Keratinocyte (primary cell): ENCODE measurements around the gene IGFBP5. TPM values are rescaled to one million over a fixed set of nuclear protein-coding genes. Genes with fewer than 3 reads are reported as not detected.

Source experiments
- DNase-seq: peaks from one replicate; pipeline ENCODE4 v3.0.0-alpha.2; 2011; ENCODE audit warnings: low read depth, missing footprints, low spot score
- FAIRE-seq: peaks from 2 replicates; lab custom pipeline; 2011; peaks lifted over from hg19 to GRCh38; lab: Jason Lieb, UNC
- H2AFZ ChIP-seq: 2 replicates; pipeline ENCODE4 v1.6.0; 2012; ENCODE audit warnings: low read length, control low read depth, inconsistent platforms; ENCODE audit not compliant: control insufficient read depth
- H3K27ac ChIP-seq: 2 replicates; pipeline ENCODE4 v1.5.1; 2011; ENCODE audit warnings: low read length; ENCODE audit not compliant: control insufficient read depth, insufficient read depth
- H3K27me3 ChIP-seq: 3 replicates; pipeline ENCODE4 v1.6.0; 2011; ENCODE audit warnings: low read length; ENCODE audit not compliant: control insufficient read depth, insufficient read depth; ENCODE audit errors: extremely low read depth
- H3K36me3 ChIP-seq, 2 experiments: 2 replicates in 1 of 2; 3 replicates in 1 of 2; pipeline ENCODE4 v1.5.1; 2011; ENCODE audit warnings: low read length in 2 of 2, mild to moderate bottlenecking in 1 of 2; ENCODE audit not compliant: control insufficient read depth in 2 of 2, insufficient read depth in 2 of 2; ENCODE audit errors: extremely low read depth in 1 of 2
- H3K4me1 ChIP-seq: 3 replicates; pipeline ENCODE4 v1.5.1; 2011; ENCODE audit warnings: low read length; ENCODE audit not compliant: control insufficient read depth, insufficient read depth; ENCODE audit errors: extremely low read depth
- H3K4me2 ChIP-seq: 3 replicates; pipeline ENCODE4 v1.6.0; 2011; ENCODE audit warnings: low read depth, low read length; ENCODE audit not compliant: control insufficient read depth, insufficient read depth; ENCODE audit errors: extremely low read depth
- H3K4me3 ChIP-seq, 3 experiments: fragments of 200-600 bp in 1 of 3; sonication (generic) in 1 of 3; 2 replicates in 2 of 3; 3 replicates in 1 of 3; pipeline ENCODE4 v1.5.1; 2011 to 2016; ENCODE audit warnings: low read length in 3 of 3, mild to moderate bottlenecking in 3 of 3, control low read depth in 2 of 3, inconsistent platforms in 1 of 3, low read depth in 1 of 3, mixed read lengths in 1 of 3, mixed run types in 1 of 3, moderate library complexity in 1 of 3; ENCODE audit not compliant: control insufficient read depth in 2 of 3, insufficient read depth in 2 of 3; ENCODE audit errors: extremely low read depth in 1 of 3
- H3K79me2 ChIP-seq: 2 replicates; pipeline ENCODE4 v1.6.0; 2012; ENCODE audit warnings: low read length; ENCODE audit not compliant: control insufficient read depth, insufficient read depth
- H3K9ac ChIP-seq: 3 replicates; pipeline ENCODE4 v1.6.0; 2011; ENCODE audit warnings: low read length; ENCODE audit not compliant: control insufficient read depth, insufficient read depth; ENCODE audit errors: extremely low read depth
- H3K9me1 ChIP-seq: 3 replicates; pipeline ENCODE4 v1.6.0; 2011; ENCODE audit warnings: low read length; ENCODE audit not compliant: control insufficient read depth, insufficient read depth; ENCODE audit errors: extremely low read depth
- H3K9me3 ChIP-seq: 2 replicates; pipeline ENCODE4 v1.5.1; 2012; ENCODE audit warnings: low read depth, low read length; ENCODE audit not compliant: control insufficient read depth
- H4K20me1 ChIP-seq: 3 replicates; pipeline ENCODE4 v1.6.0; 2011; ENCODE audit warnings: low read length; ENCODE audit not compliant: control insufficient read depth, insufficient read depth; ENCODE audit errors: extremely low read depth
- EZH2 ChIP-seq: IDR thresholded peaks from one replicate; pipeline ENCODE4 v1.6.1; 2012; ENCODE audit warnings: inconsistent platforms, mild to moderate bottlenecking, low read length, moderate library complexity
- dilution Hi-C: fragments of 300-500 bp; cut with MboI; formaldehyde crosslinking; loops from one replicate; pipeline ENCODE4 v1.7.0; 2020; ENCODE audit warnings: low sequenced_read_pairs; ENCODE audit not compliant: extremely low pct_ligation_motif_present
- polyA plus RNA-seq, 5 experiments: library from polyadenylated mRNA; depleted of rRNA in 3 of 5; stranded (reverse) in 3 of 5; stranded (forward) in 1 of 5; unstranded in 1 of 5; fragments of >200 nt; gene quantifications; 1 replicate in 1 of 5; 2 replicates in 3 of 5; 3 replicates in 1 of 5; pipeline versions ENCODE4 v1.2.1 to v1.2.3, GENCODE V29; 2011 to 2012; ENCODE audit warnings: missing spikeins in 2 of 5, low read depth in 1 of 5, low replicate concordance in 1 of 5
- TF ChIP-seq, protein P1 (sequence below), 3 experiments: IDR thresholded peaks in 1 of 3; conservative IDR thresholded peaks in 1 of 3; optimal IDR thresholded peaks in 1 of 3; 2 replicates in 2 of 3; 3 replicates in 1 of 3; pipeline versions ENCODE3 to v1.5.1; 2011; ENCODE audit warnings: low read length in 3 of 3, mild to moderate bottlenecking in 3 of 3, moderate library complexity in 2 of 3, control low read depth in 1 of 3, inconsistent platforms in 1 of 3; ENCODE audit not compliant: insufficient read depth in 2 of 3; ENCODE audit errors: extremely low read depth in 1 of 3

IGFBP5 gene
- polyA plus RNA-seq, 1 donor (not counting 4 experiments of a cell fraction or from before 2014, with no cell fraction given) = 1.1 TPM

DNA sequence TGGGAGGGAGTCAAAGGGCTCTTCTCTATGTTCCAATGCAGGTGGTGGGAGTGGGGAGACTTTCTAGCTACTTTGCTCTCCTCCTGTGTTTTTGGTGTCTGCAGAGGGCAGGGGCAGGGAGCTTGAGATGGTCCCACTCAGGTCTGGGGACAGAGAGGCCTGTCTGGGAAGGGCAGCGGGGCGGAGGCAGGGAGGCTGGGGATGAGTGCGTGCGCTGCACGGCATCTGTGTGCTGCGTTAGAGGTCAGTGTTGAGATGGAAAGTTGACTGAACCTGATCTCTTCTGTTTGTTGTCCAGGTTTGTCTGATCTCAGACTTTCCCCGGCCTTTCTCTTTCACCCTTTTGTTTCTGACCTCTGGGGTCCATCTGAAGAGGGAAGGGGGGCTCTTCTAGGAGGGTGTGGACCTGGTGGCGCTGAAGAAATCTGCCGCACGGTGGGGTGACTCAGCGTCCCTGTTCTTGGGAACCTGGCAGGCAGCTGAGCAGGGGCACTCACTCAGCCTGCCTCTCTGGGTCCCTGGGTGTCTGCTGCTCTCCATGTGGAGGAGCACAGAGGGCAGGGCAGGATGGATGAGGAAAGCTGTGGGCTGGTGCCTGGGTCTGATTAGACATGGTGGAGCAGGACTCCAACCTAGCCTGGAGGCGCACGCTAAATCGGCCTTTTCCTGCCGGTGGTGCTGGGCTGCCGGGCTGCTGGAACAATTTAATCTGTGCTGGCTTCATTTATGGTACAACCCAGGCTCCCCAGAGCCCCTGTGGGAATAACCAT, 38.1 kb downstream of the IGFBP5 start:
- Histone ChIP-seq H3K9me3 (no peaks in the 10 kb centered on the region), H3K4me2 (no peak overlapping the region), H3K9me1 (no peaks in the 10 kb centered on the region), H3K9ac (no peak overlapping the region), H3K79me2 (no peaks in the 10 kb centered on the region), H3K27me3 (no peaks in the 10 kb centered on the region), H3K27ac (no peak overlapping the region), H3K36me3 (no peaks in the 10 kb centered on the region), H3K4me3 (no peak overlapping the region), H2AFZ (no peak overlapping the region), H4K20me1 (no peaks in the 10 kb centered on the region), H3K4me1 (peaks cover 17% of the 10 kb centered on the region)
- dilution Hi-C loops = loop anchor here (10.0 kb wide), 1 partner anchor 142 kb away; no protein-coding TSS in a partner anchor
- no peak for DNase-seq
- TF ChIP-seq, protein P1, sequence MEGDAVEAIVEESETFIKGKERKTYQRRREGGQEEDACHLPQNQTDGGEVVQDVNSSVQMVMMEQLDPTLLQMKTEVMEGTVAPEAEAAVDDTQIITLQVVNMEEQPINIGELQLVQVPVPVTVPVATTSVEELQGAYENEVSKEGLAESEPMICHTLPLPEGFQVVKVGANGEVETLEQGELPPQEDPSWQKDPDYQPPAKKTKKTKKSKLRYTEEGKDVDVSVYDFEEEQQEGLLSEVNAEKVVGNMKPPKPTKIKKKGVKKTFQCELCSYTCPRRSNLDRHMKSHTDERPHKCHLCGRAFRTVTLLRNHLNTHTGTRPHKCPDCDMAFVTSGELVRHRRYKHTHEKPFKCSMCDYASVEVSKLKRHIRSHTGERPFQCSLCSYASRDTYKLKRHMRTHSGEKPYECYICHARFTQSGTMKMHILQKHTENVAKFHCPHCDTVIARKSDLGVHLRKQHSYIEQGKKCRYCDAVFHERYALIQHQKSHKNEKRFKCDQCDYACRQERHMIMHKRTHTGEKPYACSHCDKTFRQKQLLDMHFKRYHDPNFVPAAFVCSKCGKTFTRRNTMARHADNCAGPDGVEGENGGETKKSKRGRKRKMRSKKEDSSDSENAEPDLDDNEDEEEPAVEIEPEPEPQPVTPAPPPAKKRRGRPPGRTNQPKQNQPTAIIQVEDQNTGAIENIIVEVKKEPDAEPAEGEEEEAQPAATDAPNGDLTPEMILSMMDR (optimal IDR thresholded peaks at IDR 0.05 in 1 of 3, IDR thresholded peaks at IDR 0.05 in 1 of 3, conservative IDR thresholded peaks at IDR 0.05 in 1 of 3; ENCODE audit: extremely low read depth in 1 of 3, insufficient read depth in 2 of 3, low read length in 3 of 3) = no peak
- TF ChIP-seq EZH2 = no peak
- FAIRE-seq = no peak

DNA sequence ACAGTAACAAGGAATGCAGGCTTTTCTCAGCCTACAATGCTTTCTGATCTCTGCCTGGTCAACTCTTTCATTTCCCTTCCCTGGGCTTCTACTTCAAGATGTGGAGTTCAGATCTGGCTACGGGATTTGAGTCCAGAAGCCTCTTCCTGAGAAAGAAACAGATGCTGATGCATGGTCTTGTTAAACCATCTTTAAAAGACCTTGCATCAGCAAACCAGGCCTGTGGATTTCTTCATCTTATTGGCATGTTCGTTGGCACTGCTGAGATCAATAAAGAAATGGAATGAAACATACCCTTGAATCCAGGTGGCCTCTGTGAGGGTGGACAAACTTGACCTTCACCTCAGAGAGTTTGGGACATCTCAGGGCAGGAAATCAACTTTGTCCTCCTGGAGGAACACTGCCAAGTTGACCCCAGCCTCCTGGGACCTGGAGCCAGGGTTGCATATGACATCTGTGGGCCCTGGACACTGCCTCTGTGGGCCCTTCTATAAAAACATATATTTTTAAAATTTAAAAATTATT, 40.8 kb downstream of the IGFBP5 start:
- Histone ChIP-seq H3K27me3 (no peaks in the 10 kb centered on the region), H3K4me3 (no peak overlapping the region), H3K9me3 (no peaks in the 10 kb centered on the region), H3K4me2 (no peak overlapping the region), H3K79me2 (no peaks in the 10 kb centered on the region), H2AFZ (no peak overlapping the region), H3K27ac (no peak overlapping the region), H3K36me3 (no peaks in the 10 kb centered on the region), H3K9me1 (no peaks in the 10 kb centered on the region), H3K9ac (no peak overlapping the region), H3K4me1 (peaks cover 10% of the 10 kb centered on the region), H4K20me1 (no peaks in the 10 kb centered on the region)
- dilution Hi-C loops = loop anchor here (10.0 kb wide), 1 partner anchor 140 kb away; no protein-coding TSS in a partner anchor
- FAIRE-seq = no peak
- DNase-seq = no peak
- TF ChIP-seq EZH2 = no peak
- TF ChIP-seq, protein P1 (optimal IDR thresholded peaks at IDR 0.05 in 1 of 3, IDR thresholded peaks at IDR 0.05 in 1 of 3, conservative IDR thresholded peaks at IDR 0.05 in 1 of 3; ENCODE audit: extremely low read depth in 1 of 3, insufficient read depth in 2 of 3, low read length in 3 of 3) = no peak
